Prostate gland (tissue), 2 donors: ENCODE results near the gene NISCH. TPM values are rescaled to one million over a fixed set of nuclear protein-coding genes. Genes with fewer than 3 reads are reported as not detected.

ENCODE experiments used
- DNase-seq: peaks from one replicate; pipeline ENCODE4 v3.0.0-alpha.2; 2019; ENCODE audit warnings: low spot score
- H3K27ac ChIP-seq, 2 donors: fragments of 200-600 bp; sonication (generic); 2 replicates each; pipeline ENCODE4 v1.5.1; 2017 to 2019
- H3K27me3 ChIP-seq: fragments of 200-600 bp; sonication (generic); replicated peaks from 2 replicates; pipeline ENCODE4 v1.5.1; 2019; ENCODE audit not compliant: insufficient read depth
- H3K36me3 ChIP-seq, 2 donors: fragments of 200-600 bp; sonication (generic); 1 replicate in 1 of 2; 2 replicates in 1 of 2; pipeline versions ENCODE4 v1.5.1 to v1.8.1; 2017 to 2019
- H3K4me1 ChIP-seq: fragments of 200-600 bp; sonication (generic); replicated peaks from 2 replicates; pipeline ENCODE4 v1.5.1; 2019
- H3K4me3 ChIP-seq, 2 donors: fragments of 200-600 bp; sonication (generic); 2 replicates each; pipeline ENCODE4 v1.5.1; 2017 to 2019
- H3K9me3 ChIP-seq: fragments of 200-600 bp; sonication (generic); 2 replicates; pipeline ENCODE4 v1.5.1; 2017
- CTCF ChIP-seq, 4 experiments: fragments of 200-600 bp in 2 of 4; fragments of 450-650 bp in 2 of 4; sonication (generic) in 2 of 4; IDR thresholded peaks; 1 replicate in 3 of 4; 2 replicates in 1 of 4; pipeline ENCODE4 v1.5.1; 2016 to 2019; ENCODE audit warnings: antibody characterized with exemption in 4 of 4, mild to moderate bottlenecking in 2 of 4, moderate library complexity in 2 of 4
- POLR2A ChIP-seq: fragments of 450-650 bp; IDR thresholded peaks from one replicate; pipeline ENCODE4 v1.6.1; 2016; ENCODE audit warnings: antibody characterized with exemption, mild to moderate bottlenecking
- POLR2AphosphoS5 ChIP-seq: sonication (generic); formaldehyde crosslinking; IDR thresholded peaks from one replicate; pipeline ENCODE4 v1.6.1; 2017; ENCODE audit warnings: antibody characterized with exemption
- WGBS: methylation state at CpG from one replicate; pipeline ENCODE4 v1.1.5; 2018; 5-methylcytosine and 5-hydroxymethylcytosine counted together
- intact Hi-C: fragments of 100-400 bp; cut with DNase I; formaldehyde crosslinking; loops from one replicate; pipeline ENCODE4 v1.14.2; 2022
- total RNA-seq, 2 donors: library from RNA; depleted of rRNA; stranded (reverse); fragments of >200 nt; gene quantifications; one replicate each; pipeline ENCODE4 v1.1.0, GENCODE V29; 2016

Gene NISCH
- total RNA-seq, 2 donors from 2014 or later, result 107 to 277 TPM

GRCh38 chr3:52431459-52432223, 23.8 kb upstream of the NISCH start:
- no peaks in the 10 kb centered on the region for H3K4me1 ChIP-seq
- no peaks in the 10 kb centered on the region for H3K9me3 ChIP-seq
- H3K4me3 ChIP-seq, result no peak overlapping the region
- no peak overlapping the region for H3K27ac ChIP-seq
- H3K36me3 ChIP-seq, result no peaks in the 10 kb centered on the region
- 72% methylated on average over 10 of the region's 10 CpGs for WGBS
- TF ChIP-seq CTCF (IDR thresholded peaks at IDR 0.05) (no peak), POLR2AphosphoS5 (no peak)
- DNase-seq, result no peak
- intact Hi-C loops, result no loop called here
- no peaks in the 10 kb centered on the region for H3K27me3 ChIP-seq

GRCh38 chr3:52432225-52432624, 23.2 kb upstream of the NISCH start:
- no peaks in the 10 kb centered on the region for H3K9me3 ChIP-seq
- no peaks in the 10 kb centered on the region for H3K27me3 ChIP-seq
- no peak for DNase-seq
- intact Hi-C loops, result no loop called here
- TF ChIP-seq POLR2A (no peak), POLR2AphosphoS5 (no peak), CTCF (IDR thresholded peaks at IDR 0.05) (no peak)
- no peak overlapping the region for H3K27ac ChIP-seq
- WGBS, result 83% methylated on average over 6 of the region's 6 CpGs
- H3K4me1 ChIP-seq, result no peaks in the 10 kb centered on the region
- no peaks in the 10 kb centered on the region for H3K36me3 ChIP-seq
- H3K4me3 ChIP-seq, result no peak overlapping the region

GRCh38 chr3:52432691-52433141, 22.7 kb upstream of the NISCH start:
- no peak for DNase-seq
- Histone ChIP-seq H3K9me3 (no peaks in the 10 kb centered on the region), H3K27me3 (no peaks in the 10 kb centered on the region)

GRCh38 chr3:52433328-52433995, 21.9 kb upstream of the NISCH start:
- WGBS, result 55% methylated on average over 10 of the region's 10 CpGs
- Histone ChIP-seq H3K4me3 (no peak overlapping the region), H3K27me3 (no peaks in the 10 kb centered on the region), H3K4me1 (no peaks in the 10 kb centered on the region), H3K27ac (no peak overlapping the region), H3K36me3 (no peaks in the 10 kb centered on the region), H3K9me3 (no peaks in the 10 kb centered on the region)
- no peak for TF ChIP-seq POLR2A
- no peak for TF ChIP-seq POLR2AphosphoS5
- no peak for TF ChIP-seq CTCF (IDR thresholded peaks at IDR 0.05)
- DNase-seq, result no peak
- intact Hi-C loops, result no loop called here

More at GRCh38 chr3:52432691-52433141, 22.7 kb upstream of the NISCH start:
- Histone ChIP-seq H3K4me1 (no peaks in the 10 kb centered on the region), H3K4me3 (no peak overlapping the region), H3K36me3 (no peaks in the 10 kb centered on the region), H3K27ac (no peak overlapping the region)
- intact Hi-C loops, result no loop called here
- 62% methylated on average over 4 of the region's 4 CpGs for WGBS
- TF ChIP-seq POLR2AphosphoS5 (no peak), POLR2A (no peak), CTCF (IDR thresholded peaks at IDR 0.05) (no peak)
